Cardiac muscle cell (in vitro differentiated cells and primary cell): ENCODE measurements around the gene SET. TPM values are rescaled to one million over a fixed set of nuclear protein-coding genes. Genes with fewer than 3 reads are reported as not detected.

Experiments
- DNase-seq, 2 donors: peaks; one replicate each; pipeline versions ENCODE4 v3.0.0 to v3.0.0-alpha.2; 2010 to 2017; ENCODE audit warnings: low read depth in 1 of 2, low spot score in 1 of 2
- H3K27ac ChIP-seq: fragments of 200-600 bp; sonication (generic); 2 replicates; pipeline ENCODE4 v1.5.1; 2016
- H3K27me3 ChIP-seq: fragments of 200-600 bp; sonication (generic); 2 replicates; pipeline ENCODE4 v1.6.0; 2016; ENCODE audit warnings: control low read depth
- H3K36me3 ChIP-seq: fragments of 200-600 bp; sonication (generic); 2 replicates; pipeline ENCODE4 v1.5.1; 2016; ENCODE audit warnings: control low read depth
- H3K4me1 ChIP-seq: fragments of 200-600 bp; sonication (generic); 2 replicates; pipeline ENCODE4 v1.8.1; 2017; ENCODE audit warnings: low read depth, mild to moderate bottlenecking, mixed run types
- H3K4me3 ChIP-seq: fragments of 200-600 bp; sonication (generic); 2 replicates; pipeline ENCODE4 v1.5.1; 2016; ENCODE audit warnings: mild to moderate bottlenecking
- H3K9me3 ChIP-seq: fragments of 200-600 bp; sonication (generic); 2 replicates; pipeline ENCODE4 v1.5.1; 2017; ENCODE audit warnings: low read depth, mild to moderate bottlenecking, control low read depth
- polyA plus RNA-seq: library from polyadenylated mRNA; unstranded; fragments of >200 nt; fragmentation: Nextera tagmentation; extraction: Ambion mirVana; gene quantifications from 2 replicates; pipeline ENCODE4 v1.2.1, GENCODE V29; 2016
- total RNA-seq: library from RNA; depleted of rRNA; stranded (reverse); fragments of >200 nt; gene quantifications from 2 replicates; pipeline ENCODE4 v1.2.3, GENCODE V29; 2016
- TF ChIP-seq, protein P1 (sequence below): IDR thresholded peaks from 2 replicates; pipeline ENCODE4 v1.5.1; 2012; ENCODE audit warnings: low read depth, mild to moderate bottlenecking, low read length

Gene SET
- total and polyA plus RNA-seq, 2 experiments from 2014 or later, result 227 to 481 TPM

DNA sequence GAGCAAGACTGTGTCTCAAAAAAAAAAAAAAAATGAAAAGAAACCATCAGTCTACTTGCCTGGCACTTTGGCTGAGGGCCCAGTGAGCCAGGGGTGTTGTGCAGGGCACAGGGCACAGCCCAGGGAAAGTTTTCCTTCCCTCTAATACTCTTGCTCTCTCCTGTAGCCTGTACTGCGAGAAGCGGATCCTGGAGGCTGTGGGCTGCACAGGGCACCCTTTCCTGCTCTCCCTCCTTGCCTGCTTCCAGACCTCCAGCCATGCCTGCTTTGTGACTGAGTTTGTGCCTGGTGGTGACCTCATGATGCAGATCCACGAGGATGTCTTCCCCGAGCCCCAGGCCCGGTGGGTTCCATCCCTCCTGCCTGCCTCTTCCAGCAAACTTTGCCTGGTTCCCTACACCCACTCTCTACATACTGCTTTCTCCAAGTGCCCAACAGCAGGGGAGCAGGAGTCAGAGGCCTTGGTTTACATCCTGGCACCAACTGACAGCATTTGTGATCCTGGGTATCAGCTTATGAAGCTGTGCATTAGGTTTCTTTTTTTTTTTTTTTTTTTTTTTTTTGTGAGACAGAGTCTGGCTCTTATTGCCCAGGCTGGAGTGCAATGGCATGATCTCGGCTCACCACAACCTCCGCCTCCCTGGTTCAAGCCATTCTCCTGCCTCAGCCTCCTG lies 27.7 kb downstream of the SET start:
- TF ChIP-seq, protein P1, sequence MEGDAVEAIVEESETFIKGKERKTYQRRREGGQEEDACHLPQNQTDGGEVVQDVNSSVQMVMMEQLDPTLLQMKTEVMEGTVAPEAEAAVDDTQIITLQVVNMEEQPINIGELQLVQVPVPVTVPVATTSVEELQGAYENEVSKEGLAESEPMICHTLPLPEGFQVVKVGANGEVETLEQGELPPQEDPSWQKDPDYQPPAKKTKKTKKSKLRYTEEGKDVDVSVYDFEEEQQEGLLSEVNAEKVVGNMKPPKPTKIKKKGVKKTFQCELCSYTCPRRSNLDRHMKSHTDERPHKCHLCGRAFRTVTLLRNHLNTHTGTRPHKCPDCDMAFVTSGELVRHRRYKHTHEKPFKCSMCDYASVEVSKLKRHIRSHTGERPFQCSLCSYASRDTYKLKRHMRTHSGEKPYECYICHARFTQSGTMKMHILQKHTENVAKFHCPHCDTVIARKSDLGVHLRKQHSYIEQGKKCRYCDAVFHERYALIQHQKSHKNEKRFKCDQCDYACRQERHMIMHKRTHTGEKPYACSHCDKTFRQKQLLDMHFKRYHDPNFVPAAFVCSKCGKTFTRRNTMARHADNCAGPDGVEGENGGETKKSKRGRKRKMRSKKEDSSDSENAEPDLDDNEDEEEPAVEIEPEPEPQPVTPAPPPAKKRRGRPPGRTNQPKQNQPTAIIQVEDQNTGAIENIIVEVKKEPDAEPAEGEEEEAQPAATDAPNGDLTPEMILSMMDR, result no peak
- no peak for DNase-seq
- H3K27me3 ChIP-seq, result no peaks in the 10 kb centered on the region

DNA sequence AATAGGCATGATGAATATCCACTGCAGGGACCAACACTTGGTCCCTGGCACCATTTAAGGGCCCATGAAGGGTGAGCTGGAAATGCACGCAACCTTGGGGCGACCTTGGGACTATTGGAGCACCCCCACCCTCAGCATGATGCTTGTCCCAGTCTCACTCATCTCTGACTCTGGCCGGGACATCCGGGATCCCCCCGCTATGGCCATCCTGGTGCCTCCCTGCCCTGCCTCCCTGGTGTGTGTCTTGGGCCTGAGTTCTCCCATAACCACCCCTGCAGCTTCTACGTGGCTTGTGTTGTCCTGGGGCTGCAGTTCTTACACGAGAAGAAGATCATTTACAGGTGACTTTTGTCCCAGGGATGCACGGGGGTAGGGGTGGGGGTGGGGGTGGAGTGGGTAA lies 29.0 kb downstream of the SET start:
- Histone ChIP-seq H3K27ac (no peak overlapping the region), H3K4me3 (no peak overlapping the region)
- no peak for DNase-seq

More for the DNA sequence above, 27.7 kb downstream of the SET start:
- no peaks in the 10 kb centered on the region for H3K4me1 ChIP-seq
- no peaks in the 10 kb centered on the region for H3K9me3 ChIP-seq
- no peak overlapping the region for H3K27ac ChIP-seq
- no peaks in the 10 kb centered on the region for H3K36me3 ChIP-seq
- H3K4me3 ChIP-seq, result no peak overlapping the region

DNA sequence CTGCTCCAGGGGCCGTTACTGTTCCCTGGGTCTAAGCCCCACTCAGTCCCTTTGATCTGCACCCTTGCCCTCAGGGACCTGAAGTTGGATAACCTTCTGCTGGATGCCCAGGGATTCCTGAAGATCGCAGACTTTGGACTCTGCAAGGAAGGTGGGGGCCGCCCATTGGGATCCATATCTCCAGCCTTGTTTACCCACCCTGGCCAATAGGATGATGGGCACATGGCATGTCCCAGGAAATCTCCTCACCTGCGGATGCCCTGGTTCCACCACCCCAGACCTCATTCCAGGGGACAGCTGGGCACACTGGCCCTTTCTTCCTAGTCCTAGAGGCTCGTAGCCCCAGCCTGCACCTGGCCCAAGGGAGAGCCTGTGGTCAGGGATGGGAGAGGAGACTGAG lies 29.5 kb downstream of the SET start:
- TF ChIP-seq, protein P1, result no peak
- Histone ChIP-seq H3K4me1 (no peaks in the 10 kb centered on the region), H3K9me3 (no peaks in the 10 kb centered on the region), H3K4me3 (no peak overlapping the region), H3K27ac (no peak overlapping the region), H3K36me3 (no peaks in the 10 kb centered on the region), H3K27me3 (no peaks in the 10 kb centered on the region)
- DNase-seq, result no peak

More for the DNA sequence above, 29.0 kb downstream of the SET start:
- H3K27me3 ChIP-seq, result no peaks in the 10 kb centered on the region
- TF ChIP-seq, protein P1, result no peak
- H3K9me3 ChIP-seq, result no peaks in the 10 kb centered on the region
- H3K36me3 ChIP-seq, result no peaks in the 10 kb centered on the region
- H3K4me1 ChIP-seq, result no peaks in the 10 kb centered on the region

DNA sequence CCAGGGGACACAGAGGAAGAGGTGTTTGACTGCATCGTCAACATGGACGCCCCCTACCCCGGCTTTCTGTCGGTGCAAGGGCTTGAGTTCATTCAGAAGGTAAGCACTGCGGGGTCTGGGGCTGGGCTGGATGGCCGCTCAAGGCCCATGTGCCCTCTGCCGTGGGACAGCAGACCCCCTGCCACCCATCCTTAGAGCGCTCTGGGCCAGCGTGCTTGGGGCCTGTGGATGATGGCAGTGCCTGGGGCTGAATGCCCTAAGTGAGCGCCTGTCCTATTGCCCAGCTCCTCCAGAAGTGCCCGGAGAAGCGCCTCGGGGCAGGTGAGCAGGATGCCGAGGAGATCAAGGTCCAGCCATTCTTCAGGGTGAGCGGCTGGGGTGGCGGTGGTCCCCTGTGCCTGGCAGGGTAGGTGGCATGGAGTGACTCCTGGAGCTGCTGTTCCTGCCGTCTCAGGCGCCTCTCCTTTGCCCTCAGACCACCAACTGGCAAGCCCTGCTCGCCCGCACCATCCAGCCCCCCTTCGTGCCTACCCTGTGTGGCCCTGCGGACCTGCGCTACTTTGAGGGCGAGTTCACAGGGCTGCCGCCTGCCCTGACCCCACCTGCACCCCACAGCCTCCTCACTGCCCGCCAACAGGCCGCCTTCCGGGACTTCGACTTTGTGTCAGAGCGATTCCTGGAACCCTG lies 31.0 kb downstream of the SET start:
- Histone ChIP-seq H3K4me3 (no peak overlapping the region), H3K4me1 (no peaks in the 10 kb centered on the region), H3K27me3 (no peaks in the 10 kb centered on the region), H3K9me3 (no peaks in the 10 kb centered on the region), H3K27ac (no peak overlapping the region), H3K36me3 (no peaks in the 10 kb centered on the region)
- DNase-seq, result no peak
- TF ChIP-seq, protein P1, result no peak

DNA sequence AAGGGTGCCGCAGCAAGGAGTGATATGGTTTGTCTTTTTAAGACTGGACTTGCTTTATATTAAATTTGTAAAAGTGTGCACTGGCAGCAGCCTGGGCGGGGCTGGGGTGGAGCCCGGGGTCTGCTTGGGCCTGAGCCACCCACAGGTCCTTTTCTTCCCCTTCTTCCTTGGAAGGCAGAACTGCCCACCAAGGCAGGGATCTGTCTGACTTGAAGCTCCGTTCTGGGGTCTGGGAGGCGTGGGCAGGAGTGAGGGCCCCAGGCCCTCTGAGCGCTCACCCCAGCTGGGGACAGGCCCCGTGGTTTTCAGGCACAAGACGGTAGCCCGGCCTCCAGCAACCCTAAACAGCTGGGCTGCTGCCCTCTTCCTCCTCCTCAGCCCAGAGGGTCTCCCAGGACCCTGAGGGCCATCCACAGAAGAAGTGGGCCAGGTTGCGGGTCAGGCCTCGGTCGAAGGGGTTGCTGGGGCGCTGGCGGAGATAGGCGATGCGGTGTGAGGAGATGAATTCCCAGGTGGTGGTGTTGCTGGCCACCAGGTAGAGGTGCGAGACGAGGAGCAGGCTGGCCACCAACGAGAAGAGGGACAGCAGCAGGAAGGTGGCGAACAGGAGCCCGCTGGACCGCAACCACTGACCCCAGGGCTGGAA lies 31.9 kb downstream of the SET start:
- Histone ChIP-seq H3K4me1 (no peaks in the 10 kb centered on the region), H3K4me3 (no peak overlapping the region), H3K27me3 (no peaks in the 10 kb centered on the region), H3K36me3 (no peaks in the 10 kb centered on the region), H3K27ac (no peak overlapping the region), H3K9me3 (no peaks in the 10 kb centered on the region)
- TF ChIP-seq, protein P1, result no peak
- no peak for DNase-seq
